Fibroblast of lung (primary cell): ENCODE data around the gene PTK7.

Source experiments
- CTCF ChIP-seq, 2 donors: IDR thresholded peaks in 1 of 2; conservative IDR thresholded peaks in 1 of 2; 1 replicate in 1 of 2; 2 replicates in 1 of 2; pipeline ENCODE4 v1.5.1; 2011 to 2012; ENCODE audit warnings: low read length in 2 of 2, control low read depth in 1 of 2, inconsistent platforms in 1 of 2, low read depth in 1 of 2, mild to moderate bottlenecking in 1 of 2
- EZH2 ChIP-seq: IDR thresholded peaks from 2 replicates; pipeline ENCODE4 v1.5.1; 2012; ENCODE audit warnings: low read length, control low read depth, mild to moderate bottlenecking; ENCODE audit errors: missing control alignments

DNA sequence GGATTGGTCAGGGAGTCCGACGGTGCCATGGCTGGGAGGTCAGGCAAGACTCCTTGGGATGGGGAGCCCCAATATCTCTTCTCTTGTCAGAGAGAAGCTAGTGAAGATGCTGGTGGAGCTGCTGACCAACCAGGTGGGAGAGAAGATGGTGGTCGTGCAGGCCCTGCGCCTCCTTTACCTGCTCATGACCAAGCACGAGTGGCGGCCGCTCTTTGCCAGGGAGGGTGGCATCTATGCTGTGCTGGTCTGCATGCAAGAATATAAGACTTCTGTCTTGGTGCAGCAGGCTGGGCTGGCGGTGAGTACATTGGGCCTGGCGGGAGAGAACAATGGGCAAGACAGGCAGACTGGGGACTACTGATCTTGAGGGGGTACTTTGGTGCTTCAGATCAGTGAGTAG lies 116.8 kb downstream of the PTK7 start:
- TF ChIP-seq CTCF (conservative IDR thresholded peaks at IDR 0.05 in 1 of 2, IDR thresholded peaks at IDR 0.05 in 1 of 2; ENCODE audit: low read depth in 1 of 2, low read length in 2 of 2) (no peak), EZH2 (no peak)
